Stomach (tissue), 9 donors: ENCODE measurements around the gene PERP. TPM values are rescaled to one million over a fixed set of nuclear protein-coding genes. Genes with fewer than 3 reads are reported as not detected.

Experiments used
- DNase-seq, 2 donors: peaks; one replicate each; pipeline versions ENCODE4 v3.0.0 to v3.0.0-alpha.2; 2013 to 2019
- H3K27ac ChIP-seq, 5 donors: fragments of 200-600 bp in 4 of 5; sonication (generic) in 4 of 5; one replicate each; pipeline ENCODE4 v1.5.1; 2013 to 2019; ENCODE audit warnings: mild to moderate bottlenecking in 1 of 5, moderate library complexity in 1 of 5
- H3K27me3 ChIP-seq, 3 donors: fragments of 200-600 bp; sonication (generic); one replicate each; pipeline ENCODE4 v1.5.1; 2017 to 2019; ENCODE audit warnings: mixed run types in 1 of 3
- H3K36me3 ChIP-seq, 4 donors: fragments of 200-600 bp; sonication (generic); 1 replicate in 3 of 4; 2 replicates in 1 of 4; pipeline ENCODE4 v1.5.1; 2016 to 2019
- H3K4me1 ChIP-seq, 4 donors: fragments of 200-600 bp; sonication (generic); one replicate each; pipeline ENCODE4 v1.5.1; 2016 to 2019
- H3K4me3 ChIP-seq, 4 donors: fragments of 200-600 bp; sonication (generic) in 3 of 4; one replicate each; pipeline ENCODE4 v1.5.1; 2016 to 2019; ENCODE audit warnings: mild to moderate bottlenecking in 1 of 4
- H3K9me3 ChIP-seq, 4 donors: fragments of 200-600 bp; sonication (generic); one replicate each; pipeline ENCODE4 v1.5.1; 2016 to 2019
- CTCF ChIP-seq, 7 experiments: fragments of 450-650 bp in 4 of 7; fragments of 200-600 bp in 3 of 7; sonication (generic) in 3 of 7; IDR thresholded peaks; one replicate each; pipeline ENCODE4 v1.5.1; 2016 to 2019; ENCODE audit warnings: antibody characterized with exemption in 7 of 7, control low read depth in 2 of 7, mild to moderate bottlenecking in 1 of 7
- EP300 ChIP-seq: sonication (generic); formaldehyde crosslinking; IDR thresholded peaks from one replicate; pipeline ENCODE4 v1.6.1; 2017; ENCODE audit warnings: antibody characterized with exemption
- POLR2A ChIP-seq, 4 donors: fragments of 450-650 bp; IDR thresholded peaks; one replicate each; pipeline ENCODE4 v1.6.1; 2016; ENCODE audit warnings: antibody characterized with exemption in 4 of 4, control low read depth in 2 of 4, mild to moderate bottlenecking in 1 of 4, moderate library complexity in 1 of 4
- POLR2AphosphoS5 ChIP-seq, 3 donors: sonication (generic); formaldehyde crosslinking; IDR thresholded peaks; one replicate each; pipeline ENCODE4 v1.6.1; 2016; ENCODE audit warnings: antibody characterized with exemption in 3 of 3
- WGBS, 5 donors: extraction: QIAGEN DNeasy Blood & Tissue Kit in 3 of 5; methylation state at CpG; one replicate each; pipeline versions ENCODE4 v1.1.5 to v1.1.7; 2013 to 2018; 5-methylcytosine and 5-hydroxymethylcytosine counted together
- intact Hi-C: fragments of 100-400 bp; cut with DNase I; formaldehyde crosslinking; loops from one replicate; pipeline ENCODE4 v1.15.1; 2023; ENCODE audit warnings: low total_unique reads
- polyA plus RNA-seq, 3 donors: library from polyadenylated mRNA; stranded (reverse); fragments of 200-250 nt; gene quantifications; one replicate each; pipeline ENCODE4 v1.2.3, GENCODE V29; 2013
- total RNA-seq, 5 donors: library from RNA; depleted of rRNA; stranded (reverse); fragments of >200 nt; gene quantifications; one replicate each; pipeline versions ENCODE4 v1.1.0 to v1.2.3, GENCODE V29; 2014 to 2016
- donor health status: healthy with polysubstance abuse.
- donor health status: Bipolar disorder and iron deficiency.
- donor health status: healthy.

Gene PERP
- total and polyA plus RNA-seq, 8 donors, result 3.8 to 159 (median 24.1) TPM

- Histone ChIP-seq H3K27ac (peak overlapping the region; percentile 86 to 96 (median 90)), H3K4me3 (peak overlapping the region; percentile 59 to 80 (median 76)), H3K4me1 (peaks cover 6 to 38% (median 28%) of the 10 kb centered on the region in 4 donors), H3K9me3 (no peaks in the 10 kb centered on the region), H3K36me3 (peaks cover 0 to 3% (median 0%) of the 10 kb centered on the region in 4 donors), H3K27me3 (peaks cover 0 to 21% (median 9%) of the 10 kb centered on the region in 3 donors)
- TF ChIP-seq POLR2A (IDR thresholded peaks at IDR 0.05) (no peak), CTCF (IDR thresholded peaks at IDR 0.05) (no peak), EP300 (no peak), POLR2AphosphoS5 (IDR thresholded peaks at IDR 0.05) (no peak)
- DNase-seq, result peak in 1 of 2 donors; percentile 79
- intact Hi-C loops, result no loop called here
- 12 to 19% (median 15%) methylated on average over 10 of the region's 10 CpGs for WGBS, 5 donors
Measured at GRCh38 chr6:138105880-138106664, 1.1 kb downstream of the PERP start.

- DNase-seq, result peak in 1 of 2 donors; percentile 77
- intact Hi-C loops, result no loop called here
- Histone ChIP-seq H3K4me1 (peaks cover 6 to 38% (median 28%) of the 10 kb centered on the region in 4 donors), H3K36me3 (peaks cover 0 to 3% (median 0%) of the 10 kb centered on the region in 4 donors), H3K9me3 (no peaks in the 10 kb centered on the region), H3K4me3 (peak overlapping the region; percentile 59 to 80 (median 76)), H3K27ac (peak overlapping the region in 4 of 5 donors; percentile 86 to 96 (median 91)), H3K27me3 (peaks cover 0 to 21% (median 9%) of the 10 kb centered on the region in 3 donors)
- 35 to 56% (median 41%) methylated on average over 5 of the region's 5 CpGs for WGBS, 5 donors
- no peak for TF ChIP-seq EP300
- peak in 1 of 3 donors; percentile 19 for TF ChIP-seq POLR2AphosphoS5 (IDR thresholded peaks at IDR 0.05)
Measured at GRCh38 chr6:138105446-138105845, 1.8 kb downstream of the PERP start.

- peaks cover 0 to 21% (median 9%) of the 10 kb centered on the region in 3 donors for H3K27me3 ChIP-seq
- peaks cover 6 to 38% (median 28%) of the 10 kb centered on the region in 4 donors for H3K4me1 ChIP-seq
- H3K9me3 ChIP-seq, result no peaks in the 10 kb centered on the region
- intact Hi-C loops, result no loop called here
- TF ChIP-seq POLR2A (IDR thresholded peaks at IDR 0.05) (no peak), EP300 (no peak), CTCF (IDR thresholded peaks at IDR 0.05) (no peak), POLR2AphosphoS5 (IDR thresholded peaks at IDR 0.05) (no peak)
- DNase-seq, result peak in 1 of 2 donors; percentile 15
- peak overlapping the region in 2 of 4 donors; percentile 59 to 80 for H3K4me3 ChIP-seq
- 43 to 55% (median 46%) methylated on average over 10 of the region's 10 CpGs for WGBS, 5 donors
- peak overlapping the region in 1 of 5 donors; percentile 96 for H3K27ac ChIP-seq
- H3K36me3 ChIP-seq, result peaks cover 0 to 3% (median 0%) of the 10 kb centered on the region in 4 donors
Measured at GRCh38 chr6:138104618-138105213, 2.5 kb downstream of the PERP start.

- 66 to 78% (median 75%) methylated on average over 5 of the region's 5 CpGs for WGBS, 5 donors
- TF ChIP-seq POLR2AphosphoS5 (IDR thresholded peaks at IDR 0.05) (no peak), POLR2A (IDR thresholded peaks at IDR 0.05) (no peak), EP300 (no peak), CTCF (IDR thresholded peaks at IDR 0.05) (no peak)
- Histone ChIP-seq H3K27me3 (peaks cover 0 to 21% (median 9%) of the 10 kb centered on the region in 3 donors), H3K36me3 (peaks cover 0 to 3% (median 0%) of the 10 kb centered on the region in 4 donors), H3K4me1 (peaks cover 6 to 33% (median 27%) of the 10 kb centered on the region in 4 donors), H3K9me3 (no peaks in the 10 kb centered on the region), H3K27ac (no peak overlapping the region), H3K4me3 (no peak overlapping the region)
- DNase-seq, result peak in 1 of 2 donors; percentile 19
- intact Hi-C loops, result no loop called here
Measured at GRCh38 chr6:138103871-138104270, 3.3 kb downstream of the PERP start.
